ENCODE results near the gene CXADR.

Gene CXADR

DNA sequence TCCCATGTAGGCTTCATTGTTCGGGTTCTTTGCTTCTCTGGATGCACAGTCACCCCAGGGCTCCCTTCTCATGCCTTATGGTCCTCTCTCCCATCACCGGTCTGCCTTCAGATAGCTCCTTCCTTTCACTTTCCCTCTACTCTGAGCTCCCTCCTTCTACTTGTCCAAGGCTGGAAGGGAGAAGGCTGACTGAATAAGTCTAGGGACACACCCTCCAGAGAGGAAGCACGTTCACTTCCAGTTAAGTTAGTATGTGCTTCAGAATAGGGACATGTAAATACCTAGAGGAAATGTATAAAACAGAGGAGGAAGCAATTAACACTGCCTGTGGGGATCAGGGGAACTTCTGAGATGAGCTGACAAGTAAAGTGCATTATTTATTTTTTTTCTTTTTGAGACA, 23.5 kb downstream of the CXADR start:
- intact Hi-C loops (cut with DNase I): no loop called here
- DNase-seq: no peak

GRCh38 chr21:17537299-17537698, 24.5 kb downstream of the CXADR start:
- intact Hi-C loops (cut with DNase I): no loop called here
- no peak for DNase-seq

- intact Hi-C loops (cut with DNase I): no loop called here
Measured at GRCh38 chr21:17538576-17538975, 25.7 kb downstream of the CXADR start.

DNA sequence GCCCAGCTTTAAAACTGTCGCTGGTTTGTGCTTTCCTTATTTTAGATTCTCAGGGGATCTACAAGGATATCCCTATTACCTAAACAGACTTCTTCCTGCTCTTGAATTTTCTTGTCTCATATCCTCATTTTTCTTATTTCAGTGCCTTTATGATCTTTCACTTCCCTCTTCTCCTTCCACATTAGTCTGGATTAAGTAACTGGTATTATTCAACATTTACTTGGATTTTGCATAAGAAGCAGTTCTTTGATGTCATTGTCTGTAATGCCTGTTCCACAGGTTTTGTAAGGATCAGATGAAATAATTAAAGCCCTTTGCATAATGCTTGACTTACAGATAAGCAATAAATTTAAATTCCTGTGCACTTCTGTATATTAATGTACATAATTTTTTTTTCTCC, 26.5 kb downstream of the CXADR start:
- intact Hi-C loops (cut with DNase I): no loop called here

More at GRCh38 chr21:17538576-17538975, 25.7 kb downstream of the CXADR start:
- DNase-seq: no peak

DNA sequence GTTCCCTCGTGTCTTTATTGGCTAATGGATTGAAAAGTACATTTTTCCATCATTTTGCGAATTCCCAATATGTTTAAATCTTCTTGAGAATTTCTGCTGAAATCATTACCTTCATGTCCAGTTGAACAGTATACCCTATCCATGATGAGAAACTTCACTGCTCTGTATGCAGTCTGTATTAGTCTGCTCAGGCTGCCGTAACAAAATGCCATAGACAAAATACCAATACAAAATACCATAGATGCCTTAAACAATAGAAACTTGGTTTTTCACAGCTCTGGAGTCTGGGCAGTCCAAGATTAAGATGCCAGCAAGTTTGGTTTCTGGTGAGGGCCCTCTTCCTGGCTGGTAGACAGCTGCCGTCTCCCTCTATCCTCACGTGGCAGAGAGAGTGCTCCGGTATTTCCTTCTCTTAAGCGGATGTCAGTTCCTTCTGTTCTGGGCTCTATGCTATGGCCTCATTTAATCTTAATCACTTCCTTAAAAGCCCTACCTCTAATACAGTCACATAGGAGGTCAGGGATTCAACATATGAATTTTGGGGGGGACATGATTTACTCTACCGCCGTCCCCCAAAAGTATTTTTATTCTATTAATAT, 27.0 kb downstream of the CXADR start:
- DNase-seq: no peak
- intact Hi-C loops (cut with DNase I): no loop called here

More for the DNA sequence above, 26.5 kb downstream of the CXADR start:
- no peak for DNase-seq

GRCh38 chr21:17540530-17540929, 27.7 kb downstream of the CXADR start:
- intact Hi-C loops (cut with DNase I): no loop called here
- no peak for DNase-seq

- intact Hi-C loops (cut with DNase I): no loop called here
Measured at GRCh38 chr21:17542371-17543011, 29.6 kb downstream of the CXADR start.

DNA sequence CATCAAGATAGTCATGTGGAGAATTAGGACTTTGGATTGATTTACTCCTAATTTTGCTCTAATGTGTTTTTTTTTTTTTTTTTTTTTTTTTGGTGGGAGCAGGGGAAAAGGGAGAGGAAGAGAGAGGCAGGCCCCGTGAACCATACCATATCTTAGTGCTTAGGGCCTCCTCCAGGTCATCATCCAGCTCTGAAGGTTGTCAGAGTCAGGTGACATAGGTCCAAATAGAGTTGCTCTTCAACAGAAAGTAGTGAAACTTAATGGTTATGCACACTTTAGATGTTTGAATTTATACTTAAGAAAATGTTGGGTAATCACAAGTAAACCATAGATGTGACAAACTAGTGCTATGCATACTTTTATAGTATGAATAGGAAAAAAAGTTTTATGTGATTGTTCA, 32.2 kb downstream of the CXADR start:
- intact Hi-C loops (cut with DNase I): no loop called here
- DNase-seq: no peak

More at GRCh38 chr21:17542371-17543011, 29.6 kb downstream of the CXADR start:
- peak in 3 of 42 donors; percentile 20 to 48 (median 35) for DNase-seq

DNA sequence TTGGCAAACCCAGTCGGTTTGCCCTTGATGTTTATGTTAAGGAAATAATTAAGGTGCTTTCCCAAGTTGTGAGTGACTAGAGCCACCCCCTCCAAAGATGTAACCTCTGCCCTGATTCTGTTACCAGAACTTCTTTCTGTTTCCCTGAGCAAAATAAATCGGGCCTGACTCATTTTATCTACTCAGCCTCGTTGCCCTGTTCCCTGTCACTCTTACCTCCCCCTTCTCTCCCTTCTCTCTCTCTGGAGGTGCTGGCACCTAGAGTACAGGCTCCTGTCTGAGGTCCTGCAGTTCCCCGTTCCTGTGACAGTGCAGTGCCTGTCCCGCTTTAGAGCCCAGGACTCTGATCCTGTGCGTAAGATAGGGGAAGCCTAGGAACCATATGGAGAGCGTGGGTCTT, 35.4 kb downstream of the CXADR start:
- DNase-seq: peak in 8 of 42 donors; percentile 24 to 69 (median 38)
- intact Hi-C loops (cut with DNase I): no loop called here

DNA sequence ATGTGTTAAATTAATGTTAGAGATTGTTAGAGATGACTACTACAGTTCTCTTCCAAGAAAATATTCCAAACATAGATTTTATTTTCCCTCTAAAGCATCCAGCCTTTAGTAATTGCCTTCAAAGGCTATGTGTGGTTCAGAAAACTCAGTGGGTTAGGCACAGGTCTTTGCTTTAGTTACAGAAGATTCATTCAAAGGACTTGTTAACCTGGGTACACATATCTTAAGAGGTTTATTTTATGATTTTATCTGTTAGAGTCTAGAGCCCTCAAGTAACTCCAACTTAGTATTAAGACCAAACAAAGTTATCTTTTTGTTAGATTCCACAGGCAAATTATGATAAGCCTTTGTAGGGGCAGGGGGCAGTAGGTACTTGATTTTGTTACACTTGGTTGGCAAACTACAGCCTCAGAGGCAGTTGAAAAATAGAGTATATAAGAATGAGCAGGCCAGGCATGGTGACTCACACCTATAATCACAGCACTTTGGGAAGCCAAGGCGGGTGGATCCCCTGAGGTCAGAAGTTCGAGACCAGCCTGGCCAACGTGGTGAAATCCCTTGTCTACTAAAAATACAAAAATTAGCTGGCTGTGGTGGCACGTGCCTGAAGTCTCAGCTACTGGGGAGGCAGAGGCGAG, 37.9 kb downstream of the CXADR start:
- intact Hi-C loops (cut with DNase I): no loop called here
- no peak for DNase-seq

DNA sequence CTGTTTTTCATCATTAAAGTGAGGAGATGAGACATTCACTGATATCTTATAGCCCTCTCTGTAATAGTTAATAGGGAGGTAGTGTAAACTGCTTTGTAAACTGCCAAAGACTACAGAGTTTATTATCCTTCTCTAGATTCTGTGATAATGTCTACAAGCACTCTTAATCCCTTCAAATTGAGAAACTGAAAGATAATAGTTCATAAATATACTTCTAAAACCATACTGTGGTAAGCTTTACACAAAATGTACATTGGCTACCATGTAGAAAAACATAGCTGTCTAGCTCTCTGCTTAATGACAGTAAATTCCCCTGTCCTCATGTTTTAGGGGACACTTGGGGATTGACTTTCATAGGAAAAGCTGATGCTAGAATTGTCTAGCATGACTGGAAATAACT, 39.6 kb downstream of the CXADR start:
- intact Hi-C loops (cut with DNase I): no loop called here
- no peak for DNase-seq

- DNase-seq: no peak
- intact Hi-C loops (cut with DNase I): no loop called here
Measured at GRCh38 chr21:17554120-17554519, 41.3 kb downstream of the CXADR start.

DNA sequence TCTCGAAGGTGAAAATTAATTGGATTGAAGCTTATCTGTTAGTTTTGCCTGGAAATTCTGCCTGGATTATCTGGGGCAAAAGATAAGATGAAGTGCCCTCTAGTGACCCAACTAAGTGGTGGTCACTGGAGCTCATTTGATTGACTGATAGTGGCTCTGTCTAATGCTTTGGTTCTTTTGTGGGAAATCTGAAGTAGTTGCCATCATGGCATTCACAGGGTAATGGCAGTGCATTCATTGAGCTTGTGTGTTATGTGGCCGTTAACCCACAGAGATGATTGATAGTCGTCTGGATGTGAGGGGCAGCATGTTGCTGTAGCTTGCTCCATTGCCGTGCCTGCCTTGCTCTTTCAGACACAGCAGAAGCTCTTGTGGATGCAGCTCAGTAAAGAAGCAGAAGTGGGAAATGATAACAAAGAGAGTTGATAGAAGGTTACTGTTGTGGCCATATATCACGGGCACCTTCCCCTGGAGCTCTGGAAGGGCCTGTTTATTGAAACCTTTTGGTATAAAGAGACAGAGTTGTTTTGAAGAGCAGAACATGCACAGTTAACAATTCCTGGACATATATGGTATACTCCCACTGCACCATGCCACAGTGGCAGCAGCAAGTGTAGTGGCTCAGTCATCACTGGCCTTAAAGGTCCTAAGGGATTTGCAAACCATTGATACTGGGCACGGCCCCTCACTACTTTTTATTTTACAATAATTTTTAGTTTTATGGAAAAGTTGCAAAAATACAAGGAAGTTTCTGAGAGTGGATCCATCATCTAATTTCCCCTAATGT, 42.0 kb downstream of the CXADR start:
- peak in 16 of 42 donors; percentile 20 to 72 (median 34) for DNase-seq
- intact Hi-C loops (cut with DNase I): no loop called here

- intact Hi-C loops (cut with DNase I): no loop called here
- no peak for DNase-seq
Measured at GRCh38 chr21:17560377-17561025, 47.7 kb downstream of the CXADR start.

GRCh38 chr21:17570786-17571185, 57.9 kb downstream of the CXADR start:
- DNase-seq: no peak
- intact Hi-C loops (cut with DNase I): no loop called here

GRCh38 chr21:17572431-17572830, 59.6 kb downstream of the CXADR start:
- DNase-seq: no peak
- intact Hi-C loops (cut with DNase I): no loop called here

DNA sequence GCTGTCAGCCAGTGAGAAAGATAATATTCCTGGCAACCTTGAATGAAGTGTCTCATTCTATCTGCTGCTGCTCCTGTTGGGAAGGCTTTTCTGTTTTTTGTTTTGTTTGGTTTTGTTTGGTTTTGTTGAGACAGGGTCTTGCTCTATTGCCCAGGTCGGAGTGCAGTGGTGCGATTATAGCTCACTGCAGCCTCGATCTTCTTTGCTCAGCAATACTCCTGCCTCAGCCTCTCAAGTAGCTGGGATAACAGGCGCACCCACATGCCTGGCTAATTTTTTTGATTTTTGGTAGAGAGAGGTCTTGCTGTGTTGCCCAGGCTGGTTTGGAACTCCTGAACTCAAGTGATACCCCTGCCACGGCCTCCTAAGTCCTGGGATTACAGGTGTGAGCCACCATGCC, 62.2 kb downstream of the CXADR start:
- intact Hi-C loops (cut with DNase I): no loop called here

GRCh38 chr21:17576080-17576835, 63.4 kb downstream of the CXADR start:
- no peak for DNase-seq
- intact Hi-C loops (cut with DNase I): no loop called here

More for the DNA sequence above, 62.2 kb downstream of the CXADR start:
- no peak for DNase-seq

DNA sequence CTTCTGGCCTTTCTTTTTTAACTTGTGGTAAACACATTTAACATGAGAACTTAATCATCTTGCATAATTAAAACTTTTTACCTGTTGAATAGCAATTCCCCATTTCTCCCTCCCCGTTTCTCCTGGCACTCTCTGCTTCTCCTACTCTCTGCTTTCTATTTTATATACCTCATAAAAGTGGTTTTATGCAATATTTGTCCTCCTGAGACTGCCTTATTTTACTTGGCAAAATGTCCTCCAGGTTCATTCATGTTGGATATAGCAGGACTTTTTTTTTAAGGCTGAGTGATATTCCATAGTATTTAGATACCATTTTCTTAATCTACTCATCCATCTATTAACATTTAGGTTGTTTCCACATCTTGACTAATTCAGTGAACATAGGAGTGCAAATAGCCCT, 64.9 kb downstream of the CXADR start:
- intact Hi-C loops (cut with DNase I): no loop called here
- no peak for DNase-seq
